ENCODE data around the gene KIF26A.

Gene KIF26A

GRCh38 chr14:104115131-104115600 is 23.2 kb upstream of the KIF26A start:
- Histone ChIP-seq H3K9me3 (ENCODE audit: insufficient read depth, low read length) (no peaks in the 10 kb centered on the region), H2AFZ (ENCODE audit: low read depth, low read length, severe bottlenecking) (no peak overlapping the region), H3K27me3 (ENCODE audit: low read length) (no peaks in the 10 kb centered on the region), H3K36me3 (ENCODE audit: low read length) (no peaks in the 10 kb centered on the region), H3F3A (ENCODE audit: insufficient read depth) (no peaks in the 10 kb centered on the region), H4K20me1 (ENCODE audit: low read depth, low read length) (no peaks in the 10 kb centered on the region), H3K4me3 (ENCODE audit: insufficient read depth, low read length, poor library complexity, severe bottlenecking) (no peak overlapping the region), H3K27ac (ENCODE audit: low read depth, low read length) (no peak overlapping the region), H3K4me2 (ENCODE audit: low read depth, low read length, poor library complexity, severe bottlenecking) (no peak overlapping the region), H3K9ac (ENCODE audit: low read length) (no peak overlapping the region), H3K9me2 (replicated peaks; ENCODE audit: insufficient read depth, low read length) (no peaks in the 10 kb centered on the region), H3K79me2 (ENCODE audit: insufficient read depth, low read length) (no peaks in the 10 kb centered on the region)
- TF ChIP-seq EZH2phosphoT487 (conservative IDR thresholded peaks at IDR 0.05; ENCODE audit: low read length) (no peak), CTCF (IDR thresholded peaks at IDR 0.05; ENCODE audit: insufficient read depth, low read length, poor library complexity, severe bottlenecking) (no peak)

GRCh38 chr14:104115691-104116287 is 22.6 kb upstream of the KIF26A start:
- Histone ChIP-seq H3K36me3 (ENCODE audit: low read length) (no peaks in the 10 kb centered on the region), H2AFZ (ENCODE audit: low read depth, low read length, severe bottlenecking) (no peak overlapping the region), H3K9ac (ENCODE audit: low read length) (no peak overlapping the region), H3K4me2 (ENCODE audit: low read depth, low read length, poor library complexity, severe bottlenecking) (no peak overlapping the region), H3K27me3 (ENCODE audit: low read length) (no peaks in the 10 kb centered on the region), H3K79me2 (ENCODE audit: insufficient read depth, low read length) (no peaks in the 10 kb centered on the region), H3K27ac (ENCODE audit: low read depth, low read length) (no peak overlapping the region), H3K9me3 (ENCODE audit: insufficient read depth, low read length) (no peaks in the 10 kb centered on the region), H4K20me1 (ENCODE audit: low read depth, low read length) (no peaks in the 10 kb centered on the region), H3K4me3 (ENCODE audit: insufficient read depth, low read length, poor library complexity, severe bottlenecking) (no peak overlapping the region), H3F3A (ENCODE audit: insufficient read depth) (no peaks in the 10 kb centered on the region), H3K9me2 (replicated peaks; ENCODE audit: insufficient read depth, low read length) (no peaks in the 10 kb centered on the region)
- TF ChIP-seq CTCF (IDR thresholded peaks at IDR 0.05; ENCODE audit: insufficient read depth, low read length, poor library complexity, severe bottlenecking) (no peak), EZH2phosphoT487 (conservative IDR thresholded peaks at IDR 0.05; ENCODE audit: low read length) (no peak)

GRCh38 chr14:104116288-104116755 is 22.1 kb upstream of the KIF26A start:
- no peak for TF ChIP-seq CTCF (IDR thresholded peaks at IDR 0.05; ENCODE audit: insufficient read depth, low read length, poor library complexity, severe bottlenecking)
- TF ChIP-seq EZH2phosphoT487 (conservative IDR thresholded peaks at IDR 0.05; ENCODE audit: low read length) = no peak
- Histone ChIP-seq H3K4me2 (ENCODE audit: low read depth, low read length, poor library complexity, severe bottlenecking) (no peak overlapping the region), H3K9me3 (ENCODE audit: insufficient read depth, low read length) (no peaks in the 10 kb centered on the region), H3K9me2 (replicated peaks; ENCODE audit: insufficient read depth, low read length) (no peaks in the 10 kb centered on the region), H2AFZ (ENCODE audit: low read depth, low read length, severe bottlenecking) (no peak overlapping the region), H3K4me3 (ENCODE audit: insufficient read depth, low read length, poor library complexity, severe bottlenecking) (no peak overlapping the region), H3K9ac (ENCODE audit: low read length) (no peak overlapping the region), H3K36me3 (ENCODE audit: low read length) (no peaks in the 10 kb centered on the region), H4K20me1 (ENCODE audit: low read depth, low read length) (no peaks in the 10 kb centered on the region), H3K27ac (ENCODE audit: low read depth, low read length) (no peak overlapping the region), H3K27me3 (ENCODE audit: low read length) (no peaks in the 10 kb centered on the region), H3K79me2 (ENCODE audit: insufficient read depth, low read length) (no peaks in the 10 kb centered on the region), H3F3A (ENCODE audit: insufficient read depth) (no peaks in the 10 kb centered on the region)
